KMS-11 (cell line): ENCODE results near the gene ANKRD1.

ENCODE experiments used
- H2AFZ ChIP-seq: fragments of 200-600 bp; sonication (generic); 2 replicates; pipeline ENCODE4 v1.6.1; 2016; ENCODE audit warnings: antibody characterized with exemption, mixed run types, low read depth
- H3K27ac ChIP-seq: fragments of 200-600 bp; sonication (generic); 2 replicates; pipeline ENCODE4 v1.6.1; 2016; ENCODE audit warnings: mild to moderate bottlenecking, mixed run types
- H3K27me3 ChIP-seq: fragments of 200-600 bp; sonication (generic); 2 replicates; pipeline ENCODE4 v1.6.1; 2017; ENCODE audit warnings: mild to moderate bottlenecking, low read depth, mixed run types, moderate library complexity; ENCODE audit not compliant: insufficient read depth
- H3K36me3 ChIP-seq: fragments of 200-600 bp; sonication (generic); 2 replicates; pipeline ENCODE4 v1.6.1; 2017; ENCODE audit warnings: mild to moderate bottlenecking, mixed run types; ENCODE audit not compliant: insufficient read depth
- H3K4me1 ChIP-seq: fragments of 200-600 bp; sonication (generic); 2 replicates; pipeline ENCODE4 v1.6.1; 2016; ENCODE audit warnings: mild to moderate bottlenecking, low read depth, mixed run types; ENCODE audit not compliant: poor library complexity, severe bottlenecking
- H3K4me2 ChIP-seq: fragments of 200-600 bp; sonication (generic); 2 replicates; pipeline ENCODE4 v1.7.0; 2016; ENCODE audit warnings: mild to moderate bottlenecking, mixed run types
- H3K4me3 ChIP-seq: fragments of 200-600 bp; sonication (generic); IDR thresholded peaks from 2 replicates; pipeline ENCODE4 v1.6.1; 2017; ENCODE audit warnings: low read depth, low read length, mixed read lengths; ENCODE audit not compliant: insufficient read depth
- H3K79me2 ChIP-seq: fragments of 200-600 bp; sonication (generic); 2 replicates; pipeline ENCODE4 v1.6.1; 2016; ENCODE audit warnings: low read depth, mixed run types; ENCODE audit not compliant: insufficient read depth
- H3K9ac ChIP-seq: fragments of 200-600 bp; sonication (generic); 2 replicates; pipeline ENCODE4 v1.6.1; 2016; ENCODE audit warnings: mild to moderate bottlenecking, mixed run types
- H4K20me1 ChIP-seq: fragments of 200-600 bp; sonication (generic); 2 replicates; pipeline ENCODE4 v1.6.1; 2016; ENCODE audit warnings: mild to moderate bottlenecking, mixed run types; ENCODE audit not compliant: insufficient read depth
- TF ChIP-seq, protein P1 (sequence below): fragments of 200-600 bp; sonication (generic); conservative IDR thresholded peaks from 2 replicates; pipeline ENCODE4 v1.6.1; 2017; ENCODE audit warnings: low read depth, mild to moderate bottlenecking, antibody characterized with exemption, low read length, moderate library complexity, mixed read lengths

Gene ANKRD1

GRCh38 chr10:90879062-90879461 lies 41.8 kb downstream of the ANKRD1 start:
- Histone ChIP-seq H3K79me2 (peaks cover 5% of the 10 kb centered on the region; the same call in 1 of the 2 replicates), H3K27me3 (no peaks in the 10 kb centered on the region), H3K4me1 (peaks cover 3% of the 10 kb centered on the region), H3K36me3 (0 out of 2 replicates have a peak, but pooled peaks cover 6% of the 10 kb centered on the region), H3K27ac (no peak overlapping the region), H3K9ac (no peak overlapping the region), H4K20me1 (no peaks in the 10 kb centered on the region), H2AFZ (no peak overlapping the region), H3K4me3 (no peak overlapping the region), H3K4me2 (no peak overlapping the region)
- TF ChIP-seq, protein P1, sequence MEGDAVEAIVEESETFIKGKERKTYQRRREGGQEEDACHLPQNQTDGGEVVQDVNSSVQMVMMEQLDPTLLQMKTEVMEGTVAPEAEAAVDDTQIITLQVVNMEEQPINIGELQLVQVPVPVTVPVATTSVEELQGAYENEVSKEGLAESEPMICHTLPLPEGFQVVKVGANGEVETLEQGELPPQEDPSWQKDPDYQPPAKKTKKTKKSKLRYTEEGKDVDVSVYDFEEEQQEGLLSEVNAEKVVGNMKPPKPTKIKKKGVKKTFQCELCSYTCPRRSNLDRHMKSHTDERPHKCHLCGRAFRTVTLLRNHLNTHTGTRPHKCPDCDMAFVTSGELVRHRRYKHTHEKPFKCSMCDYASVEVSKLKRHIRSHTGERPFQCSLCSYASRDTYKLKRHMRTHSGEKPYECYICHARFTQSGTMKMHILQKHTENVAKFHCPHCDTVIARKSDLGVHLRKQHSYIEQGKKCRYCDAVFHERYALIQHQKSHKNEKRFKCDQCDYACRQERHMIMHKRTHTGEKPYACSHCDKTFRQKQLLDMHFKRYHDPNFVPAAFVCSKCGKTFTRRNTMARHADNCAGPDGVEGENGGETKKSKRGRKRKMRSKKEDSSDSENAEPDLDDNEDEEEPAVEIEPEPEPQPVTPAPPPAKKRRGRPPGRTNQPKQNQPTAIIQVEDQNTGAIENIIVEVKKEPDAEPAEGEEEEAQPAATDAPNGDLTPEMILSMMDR, result no peak

- Histone ChIP-seq H3K4me2 (peak overlapping the region; percentile 47), H3K36me3 (0 out of 2 replicates have a peak, but pooled peaks cover 6% of the 10 kb centered on the region), H4K20me1 (no peaks in the 10 kb centered on the region), H3K9ac (peak overlapping the region; percentile 68; the same call in 1 of the 2 replicates), H3K4me1 (peaks cover 17% of the 10 kb centered on the region), H3K27ac (no peak overlapping the region), H3K79me2 (peaks cover 27% of the 10 kb centered on the region; the same call in 1 of the 2 replicates), H3K4me3 (peak overlapping the region; percentile 58), H2AFZ (peak overlapping the region; percentile 80; the same call in 1 of the 2 replicates), H3K27me3 (no peaks in the 10 kb centered on the region)
- TF ChIP-seq, protein P1, result no peak
These were observed 48.3 kb downstream of the ANKRD1 start for GRCh38 chr10:90872648-90873020.

- Histone ChIP-seq H2AFZ (peak within 1 kb of the TSS; percentile 80), H3K27ac (peak within 1 kb of the TSS; percentile 23), H4K20me1 (no peaks in the 10 kb centered on the region)
These were observed 48.9 kb downstream of the ANKRD1 start, which contains the start of gene RPP30 for GRCh38 chr10:90871766-90872647. Gene RPP30, plus strand, starts transcription at chr10:90871974. Its CDS starts 13 bp downstream, at chr10:90871987.

DNA sequence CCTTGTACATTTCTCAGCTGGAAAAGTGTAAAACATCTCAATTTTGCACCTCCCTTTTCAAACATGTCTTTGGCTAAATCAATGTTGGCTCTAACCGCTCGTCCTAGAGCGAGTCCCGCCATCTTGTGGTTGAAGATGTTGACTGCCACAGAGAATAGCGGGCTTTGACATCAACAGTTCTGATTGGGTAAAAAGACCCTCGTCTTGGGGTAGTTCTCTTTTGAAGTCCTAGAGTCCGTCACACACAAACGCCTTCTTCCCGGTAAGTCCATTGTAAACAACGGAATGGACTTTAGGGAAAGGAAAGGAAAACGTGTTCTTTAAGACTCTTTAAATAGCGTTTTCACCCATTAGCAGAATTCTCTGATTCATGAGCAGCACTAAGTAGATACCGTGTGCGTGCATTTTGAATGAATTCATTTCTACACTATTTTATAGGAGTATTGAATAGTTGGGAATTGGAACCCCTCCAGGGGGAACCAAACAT lies 49.6 kb downstream of the ANKRD1 start:
- Histone ChIP-seq H3K36me3 (0 out of 2 replicates have a peak, but pooled peaks cover 6% of the 10 kb centered on the region), H3K27me3 (no peaks in the 10 kb centered on the region), H3K9ac (peak overlapping the region; percentile 68; the same call in 1 of the 2 replicates), H3K4me3 (peak overlapping the region; percentile 58), H3K27ac (peak overlapping the region; percentile 23), H4K20me1 (no peaks in the 10 kb centered on the region), H3K79me2 (peaks cover 27% of the 10 kb centered on the region; the same call in 1 of the 2 replicates), H3K4me1 (peaks cover 17% of the 10 kb centered on the region), H3K4me2 (peak overlapping the region; percentile 47), H2AFZ (peak overlapping the region; percentile 80)
- TF ChIP-seq, protein P1, result peak; percentile 49; the same call in 1 of the 2 replicates

More at GRCh38 chr10:90871766-90872647, 48.9 kb downstream of the ANKRD1 start, which contains the start of gene RPP30:
- Histone ChIP-seq H3K4me1 (peaks cover 17% of the 10 kb centered on the region), H3K27me3 (no peaks in the 10 kb centered on the region), H3K9ac (peak within 1 kb of the TSS; percentile 68; the same call in 1 of the 2 replicates), H3K4me2 (peak within 1 kb of the TSS; percentile 47), H3K4me3 (peak within 1 kb of the TSS; percentile 58), H3K79me2 (peaks cover 27% of the 10 kb centered on the region; the same call in 1 of the 2 replicates), H3K36me3 (0 out of 2 replicates have a peak, but pooled peaks cover 6% of the 10 kb centered on the region)
- TF ChIP-seq, protein P1, result no peak
